HG03196 (cell line): ENCODE results near the gene PRF1.

ENCODE experiments used
- ATAC-seq: cut with Tn5 transposase; IDR thresholded peaks from one replicate; pipeline ENCODE4 v1.9.1; 2021; ENCODE audit not compliant: unreplicated experiment

The PRF1 gene

GRCh38 chr10:70578371-70578947, 24.1 kb downstream of the PRF1 start:
- ATAC-seq = peak; percentile 47

GRCh38 chr10:70576803-70577517, 25.6 kb downstream of the PRF1 start:
- no peak for ATAC-seq

GRCh38 chr10:70575874-70576802, 26.4 kb downstream of the PRF1 start:
- peak; percentile 56 for ATAC-seq

- no peak for ATAC-seq
Observed at GRCh38 chr10:70575486-70575873, 27.1 kb downstream of the PRF1 start.

- ATAC-seq = no peak
Observed at GRCh38 chr10:70573599-70574506, 28.7 kb downstream of the PRF1 start.

- ATAC-seq = no peak
Observed at GRCh38 chr10:70571636-70572439, 30.7 kb downstream of the PRF1 start.

GRCh38 chr10:70571236-70571635, 31.3 kb downstream of the PRF1 start:
- no peak for ATAC-seq

- ATAC-seq = no peak
Observed at GRCh38 chr10:70568781-70569495, 33.6 kb downstream of the PRF1 start.

- ATAC-seq = no peak
Observed at GRCh38 chr10:70568113-70568512, 34.4 kb downstream of the PRF1 start.

- ATAC-seq = no peak
Observed at GRCh38 chr10:70567603-70568002, 34.9 kb downstream of the PRF1 start.

- no peak for ATAC-seq
Observed at GRCh38 chr10:70566515-70567290, 35.8 kb downstream of the PRF1 start.

- no peak for ATAC-seq
Observed at GRCh38 chr10:70565556-70566514, 36.7 kb downstream of the PRF1 start.

GRCh38 chr10:70564901-70565351, 37.6 kb downstream of the PRF1 start:
- ATAC-seq = no peak

- ATAC-seq = no peak
Observed at GRCh38 chr10:70564113-70564725, 38.3 kb downstream of the PRF1 start.

GRCh38 chr10:70563230-70563629, 39.3 kb downstream of the PRF1 start:
- no peak for ATAC-seq

GRCh38 chr10:70562036-70562755, 40.3 kb downstream of the PRF1 start:
- ATAC-seq = no peak
